Hepatocyte (in vitro differentiated cells): ENCODE measurements around the gene HIPK4.

Source experiments
- EZH2 ChIP-seq: fragments of 200-600 bp; sonication (generic); IDR thresholded peaks from 2 replicates; pipeline ENCODE4 v1.6.1; 2016; ENCODE audit warnings: antibody characterized with exemption, mild to moderate bottlenecking, borderline replicate concordance
- EZH2phosphoT487 ChIP-seq: fragments of 200-600 bp; sonication (generic); IDR thresholded peaks from one replicate; pipeline ENCODE4 v1.6.1; 2018; ENCODE audit warnings: antibody characterized with exemption, mild to moderate bottlenecking, low read depth, moderate library complexity; ENCODE audit not compliant: unreplicated experiment, severe bottlenecking
- TF ChIP-seq, protein P1 (sequence below): fragments of 200-600 bp; sonication (generic); IDR thresholded peaks from 2 replicates; pipeline ENCODE4 v1.5.1; 2016; ENCODE audit warnings: antibody characterized with exemption, mild to moderate bottlenecking; ENCODE audit not compliant: poor library complexity

DNA sequence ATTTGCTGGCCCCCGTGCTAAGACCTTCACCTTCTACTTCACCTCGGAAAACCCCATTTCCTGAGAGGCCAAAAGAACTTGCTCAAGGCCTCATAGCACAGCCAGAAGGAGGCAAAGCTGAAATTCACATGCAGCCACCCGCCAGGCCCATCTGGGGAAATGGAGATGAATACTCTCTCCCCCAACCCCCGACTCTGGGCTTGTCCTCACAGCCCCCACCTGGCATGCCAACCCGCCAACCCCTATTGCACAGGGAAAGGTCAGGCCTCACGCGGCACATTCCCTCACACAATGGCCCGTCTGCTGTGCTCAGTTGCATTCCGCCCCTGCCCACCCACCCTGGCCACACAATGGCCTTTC, 20.0 kb upstream of the HIPK4 start:
- TF ChIP-seq, protein P1, sequence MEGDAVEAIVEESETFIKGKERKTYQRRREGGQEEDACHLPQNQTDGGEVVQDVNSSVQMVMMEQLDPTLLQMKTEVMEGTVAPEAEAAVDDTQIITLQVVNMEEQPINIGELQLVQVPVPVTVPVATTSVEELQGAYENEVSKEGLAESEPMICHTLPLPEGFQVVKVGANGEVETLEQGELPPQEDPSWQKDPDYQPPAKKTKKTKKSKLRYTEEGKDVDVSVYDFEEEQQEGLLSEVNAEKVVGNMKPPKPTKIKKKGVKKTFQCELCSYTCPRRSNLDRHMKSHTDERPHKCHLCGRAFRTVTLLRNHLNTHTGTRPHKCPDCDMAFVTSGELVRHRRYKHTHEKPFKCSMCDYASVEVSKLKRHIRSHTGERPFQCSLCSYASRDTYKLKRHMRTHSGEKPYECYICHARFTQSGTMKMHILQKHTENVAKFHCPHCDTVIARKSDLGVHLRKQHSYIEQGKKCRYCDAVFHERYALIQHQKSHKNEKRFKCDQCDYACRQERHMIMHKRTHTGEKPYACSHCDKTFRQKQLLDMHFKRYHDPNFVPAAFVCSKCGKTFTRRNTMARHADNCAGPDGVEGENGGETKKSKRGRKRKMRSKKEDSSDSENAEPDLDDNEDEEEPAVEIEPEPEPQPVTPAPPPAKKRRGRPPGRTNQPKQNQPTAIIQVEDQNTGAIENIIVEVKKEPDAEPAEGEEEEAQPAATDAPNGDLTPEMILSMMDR: no peak
- TF ChIP-seq EZH2phosphoT487 (no peak), EZH2 (no peak)
